HL-60 (cell line): ENCODE results near the gene TTC4.

ENCODE experiments used
- GABPA ChIP-seq: IDR thresholded peaks from 2 replicates; pipeline ENCODE4 v1.6.1; 2012; ENCODE audit warnings: low read depth
- POLR2AphosphoS5 ChIP-seq: IDR thresholded peaks from 2 replicates; pipeline ENCODE4 v1.6.1; 2012; ENCODE audit warnings: low read depth
- TF ChIP-seq, protein P1 (sequence below): IDR thresholded peaks from one replicate; pipeline ENCODE4 v1.5.1; 2011; ENCODE audit warnings: low read length, control low read depth, inconsistent platforms; ENCODE audit not compliant: insufficient read depth

DNA sequence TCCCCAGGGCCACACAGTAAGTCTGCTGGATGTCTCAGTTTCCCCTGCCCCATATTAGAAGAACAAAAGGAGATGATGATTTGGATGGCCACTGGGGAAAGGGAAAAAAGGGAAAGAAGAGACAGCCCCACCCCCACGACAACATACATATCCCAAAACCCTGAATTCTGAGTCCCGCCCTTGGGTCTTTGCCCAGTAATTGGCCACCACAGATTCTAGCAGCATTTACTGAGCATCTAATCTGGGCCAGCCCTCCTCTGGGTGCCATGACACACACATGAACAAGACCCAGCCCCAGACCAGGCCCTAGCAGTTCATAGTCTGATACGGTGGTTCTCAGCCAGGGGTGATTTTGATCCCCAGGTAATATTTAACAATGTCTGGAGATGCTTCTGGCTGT is 5.2 kb upstream of the TTC4 start:
- TF ChIP-seq, protein P1, sequence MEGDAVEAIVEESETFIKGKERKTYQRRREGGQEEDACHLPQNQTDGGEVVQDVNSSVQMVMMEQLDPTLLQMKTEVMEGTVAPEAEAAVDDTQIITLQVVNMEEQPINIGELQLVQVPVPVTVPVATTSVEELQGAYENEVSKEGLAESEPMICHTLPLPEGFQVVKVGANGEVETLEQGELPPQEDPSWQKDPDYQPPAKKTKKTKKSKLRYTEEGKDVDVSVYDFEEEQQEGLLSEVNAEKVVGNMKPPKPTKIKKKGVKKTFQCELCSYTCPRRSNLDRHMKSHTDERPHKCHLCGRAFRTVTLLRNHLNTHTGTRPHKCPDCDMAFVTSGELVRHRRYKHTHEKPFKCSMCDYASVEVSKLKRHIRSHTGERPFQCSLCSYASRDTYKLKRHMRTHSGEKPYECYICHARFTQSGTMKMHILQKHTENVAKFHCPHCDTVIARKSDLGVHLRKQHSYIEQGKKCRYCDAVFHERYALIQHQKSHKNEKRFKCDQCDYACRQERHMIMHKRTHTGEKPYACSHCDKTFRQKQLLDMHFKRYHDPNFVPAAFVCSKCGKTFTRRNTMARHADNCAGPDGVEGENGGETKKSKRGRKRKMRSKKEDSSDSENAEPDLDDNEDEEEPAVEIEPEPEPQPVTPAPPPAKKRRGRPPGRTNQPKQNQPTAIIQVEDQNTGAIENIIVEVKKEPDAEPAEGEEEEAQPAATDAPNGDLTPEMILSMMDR, result no peak
- TF ChIP-seq GABPA (no peak), POLR2AphosphoS5 (no peak)
